Measurements from ENCODE around the gene IER2. TPM values are rescaled to one million over a fixed set of nuclear protein-coding genes. Genes with fewer than 3 reads are reported as not detected.

The IER2 gene
- total and polyA plus RNA-seq, 8 donors: 32.3 to 421 (median 79.8) TPM

- 93 to 100% (median 99%) methylated on average over 4 of the region's 4 CpGs for WGBS, 5 donors
- no peak for TF ChIP-seq POLR2AphosphoS5 (IDR thresholded peaks at IDR 0.05)
- no peak for TF ChIP-seq POLR2A (IDR thresholded peaks at IDR 0.05)
- TF ChIP-seq EP300 (IDR thresholded peaks at IDR 0.05): no peak
- no peak for TF ChIP-seq CTCF (IDR thresholded peaks at IDR 0.05)
Observed at GRCh38 chr19:13187419-13187818, 37.2 kb downstream of the IER2 start.

GRCh38 chr19:13189600-13189999 is 39.4 kb downstream of the IER2 start:
- intact Hi-C loops (cut with DNase I; ENCODE audit: low total_unique reads): no loop called here
- Histone ChIP-seq H3K36me3 (no peaks in the 10 kb centered on the region), H3K4me3 (no peak overlapping the region), H3K9me3 (no peaks in the 10 kb centered on the region), H3K27ac (no peak overlapping the region), H3K4me1 (peaks cover 0 to 14% (median 5%) of the 10 kb centered on the region in 4 donors), H3K27me3 (no peaks in the 10 kb centered on the region)
- no peak for DNase-seq
- WGBS, 5 donors: 67 to 86% (median 81%) methylated on average over 3 to 4 of the region's 4 CpGs
- no peak for TF ChIP-seq EP300 (IDR thresholded peaks at IDR 0.05)
- TF ChIP-seq CTCF (IDR thresholded peaks at IDR 0.05): no peak
- TF ChIP-seq POLR2AphosphoS5 (IDR thresholded peaks at IDR 0.05): no peak
- no peak for TF ChIP-seq POLR2A (IDR thresholded peaks at IDR 0.05)

More at GRCh38 chr19:13187419-13187818, 37.2 kb downstream of the IER2 start:
- intact Hi-C loops (cut with DNase I; ENCODE audit: low total_unique reads): no loop called here
- H3K4me1 ChIP-seq: peaks cover 0 to 8% (median under 1%) of the 10 kb centered on the region in 4 donors
- no peaks in the 10 kb centered on the region for H3K27me3 ChIP-seq
- H3K36me3 ChIP-seq: no peaks in the 10 kb centered on the region
- no peak overlapping the region for H3K27ac ChIP-seq
- H3K9me3 ChIP-seq: no peaks in the 10 kb centered on the region
- no peak for DNase-seq
- no peak overlapping the region for H3K4me3 ChIP-seq

GRCh38 chr19:13190781-13191540 is 40.8 kb downstream of the IER2 start:
- Histone ChIP-seq H3K36me3 (no peaks in the 10 kb centered on the region), H3K27me3 (no peaks in the 10 kb centered on the region), H3K9me3 (no peaks in the 10 kb centered on the region), H3K4me1 (peaks cover 8 to 25% (median 14%) of the 10 kb centered on the region in 4 donors), H3K27ac (peak overlapping the region; percentile 55 to 80 (median 73)), H3K4me3 (no peak overlapping the region)
- peak; percentile 69 to 89 for DNase-seq
- TF ChIP-seq EP300 (IDR thresholded peaks at IDR 0.05) (no peak), POLR2A (IDR thresholded peaks at IDR 0.05) (no peak), POLR2AphosphoS5 (IDR thresholded peaks at IDR 0.05) (no peak), CTCF (IDR thresholded peaks at IDR 0.05) (no peak)
- 53 to 66% (median 56%) methylated on average over 17 to 19 of the region's 19 CpGs for WGBS, 5 donors
- intact Hi-C loops (cut with DNase I; ENCODE audit: low total_unique reads): no loop called here

- no peak overlapping the region for H3K4me3 ChIP-seq
- peak overlapping the region in 3 of 5 donors; percentile 17 to 35 (median 18) for H3K27ac ChIP-seq
- 23 to 57% (median 38%) methylated on average over 11 of the region's 11 CpGs for WGBS, 5 donors
- peaks cover 8 to 25% (median 14%) of the 10 kb centered on the region in 4 donors for H3K4me1 ChIP-seq
- no peaks in the 10 kb centered on the region for H3K9me3 ChIP-seq
- TF ChIP-seq CTCF (IDR thresholded peaks at IDR 0.05) (peak in 1 of 7 experiments; percentile 23), POLR2AphosphoS5 (IDR thresholded peaks at IDR 0.05) (no peak), EP300 (IDR thresholded peaks at IDR 0.05) (no peak), POLR2A (IDR thresholded peaks at IDR 0.05) (no peak)
- H3K36me3 ChIP-seq: no peaks in the 10 kb centered on the region
- intact Hi-C loops (cut with DNase I; ENCODE audit: low total_unique reads): no loop called here
- peak; percentile 83 to 85 for DNase-seq
- H3K27me3 ChIP-seq: no peaks in the 10 kb centered on the region
Observed at GRCh38 chr19:13195678-13196077, 45.5 kb downstream of the IER2 start.
